GM04504 (cell line): ENCODE data around the gene IGHMBP2.

Experiments used
- DNase-seq: peaks from one replicate; pipeline ENCODE4 v3.0.0-alpha.2; 2012; ENCODE audit warnings: low read depth

IGHMBP2 gene

DNA sequence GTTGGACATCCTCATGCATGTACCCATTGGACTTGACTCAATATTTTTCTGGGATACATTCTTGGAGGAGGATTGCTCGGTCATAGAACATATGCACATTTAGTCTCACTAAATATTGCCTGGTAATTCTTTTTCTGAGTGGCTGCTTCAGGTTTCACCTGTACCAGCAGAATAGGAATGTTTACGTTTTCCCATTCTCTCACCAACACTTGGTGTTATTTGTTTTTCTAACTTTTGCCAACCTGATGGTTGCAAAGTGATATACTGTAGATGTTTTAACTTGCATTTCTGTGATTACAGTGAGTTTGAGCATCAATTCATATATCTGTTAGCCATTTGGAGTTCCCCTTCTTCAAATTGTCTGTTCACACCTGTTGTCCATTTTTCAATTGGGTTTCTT lies 78.4 kb downstream of the IGHMBP2 start:
- no peak for DNase-seq

DNA sequence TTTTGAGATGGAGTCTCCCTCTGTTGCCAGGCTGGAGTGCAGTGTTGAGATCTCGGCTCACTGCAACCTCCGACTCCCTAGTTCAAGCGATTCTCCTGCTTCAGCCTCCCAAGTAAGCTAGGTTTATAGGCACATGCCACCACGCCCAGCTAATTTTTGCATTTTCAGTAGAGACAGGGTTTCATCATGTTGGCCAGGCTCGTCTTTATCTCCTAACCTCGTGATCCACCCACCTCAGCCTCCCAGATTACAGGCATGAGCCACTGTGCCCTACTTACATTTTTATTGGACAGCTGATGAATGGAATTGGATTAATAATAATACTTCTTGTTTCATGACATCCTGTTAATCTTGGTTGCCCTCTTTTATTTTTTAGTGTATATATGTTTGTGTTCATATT lies 80.1 kb downstream of the IGHMBP2 start:
- no peak for DNase-seq

DNA sequence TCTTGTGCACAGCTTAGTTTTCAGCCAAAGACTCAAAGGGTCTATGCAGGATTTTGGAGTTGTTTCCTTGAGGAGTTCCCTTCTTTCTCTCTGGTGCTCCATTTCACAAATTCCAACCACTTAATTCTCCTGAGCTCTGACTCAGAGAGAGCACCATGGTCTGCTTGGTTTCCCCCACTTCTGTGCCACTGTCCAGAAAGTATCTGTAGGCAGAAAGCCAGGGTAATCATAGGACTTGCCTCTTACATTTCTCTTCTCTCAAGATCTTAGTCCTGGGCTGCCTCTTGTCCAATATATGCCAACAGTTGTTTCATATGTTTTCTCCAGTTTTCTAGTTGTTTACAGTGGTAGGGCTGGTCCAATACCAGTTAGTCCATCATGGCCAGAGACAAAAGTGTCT lies 83.5 kb downstream of the IGHMBP2 start:
- no peak for DNase-seq

DNA sequence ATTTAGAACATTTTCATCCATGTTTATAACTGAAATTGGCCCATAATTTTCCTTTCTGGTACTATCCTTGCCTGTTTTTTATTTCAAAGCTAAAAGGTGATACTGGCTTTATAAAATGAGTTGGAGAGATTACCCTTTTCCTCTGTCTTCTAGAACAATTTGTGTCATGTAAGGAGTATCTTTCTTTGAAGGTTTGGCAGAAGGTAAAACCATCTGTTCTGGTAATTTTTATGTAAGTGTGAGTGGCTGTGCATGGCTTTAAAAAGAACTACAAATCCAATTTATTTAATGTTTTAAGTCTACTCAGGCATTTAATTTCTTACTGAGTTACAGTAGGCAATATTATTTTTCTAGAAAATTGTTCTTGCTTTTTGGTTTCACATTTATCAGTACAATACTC lies 84.8 kb downstream of the IGHMBP2 start:
- DNase-seq: no peak
